Measurements from ENCODE around the gene FIBP. TPM values are rescaled to one million over a fixed set of nuclear protein-coding genes. Genes with fewer than 3 reads are reported as not detected.

Gene FIBP
- total and polyA plus RNA-seq, 10 of the 15 experiments (the other 5 are each of a cell fraction or from before 2014, with no cell fraction given): 65.1 to 182 (median 94.6) TPM

- TF ChIP-seq PKNOX1 (IDR thresholded peaks at IDR 0.05): no peak
- no peak for TF ChIP-seq EGR1 (IDR thresholded peaks at IDR 0.05; ENCODE audit: borderline replicate concordance in 1 of 2, low read depth in 2 of 2, low read length in 2 of 2)
- no peak for TF ChIP-seq HSF1 (IDR thresholded peaks at IDR 0.05; ENCODE audit: low read depth, low read length)
- TF ChIP-seq PBX3 (IDR thresholded peaks at IDR 0.05; ENCODE audit: insufficient replicate concordance, low read depth, low read length): no peak
- no peak for TF ChIP-seq TARDBP (IDR thresholded peaks at IDR 0.05; ENCODE audit: borderline replicate concordance)
- TF ChIP-seq CTCF (IDR thresholded peaks at IDR 0.05 in 2 of 3, conservative IDR thresholded peaks at IDR 0.05 in 1 of 3; ENCODE audit: control insufficient read depth in 2 of 3, extremely low read depth in 1 of 3, insufficient read depth in 1 of 3, low read depth in 3 of 3, low read length in 3 of 3): no peak
- no peak for TF ChIP-seq SRF (IDR thresholded peaks at IDR 0.05; ENCODE audit: low read depth in 2 of 2, low read length in 2 of 2)
- no peak for TF ChIP-seq HDGF (IDR thresholded peaks at IDR 0.05)
Measured at GRCh38 chr11:65915821-65916251, 27.6 kb upstream of the FIBP start (continued).

Data from GM12878 (cell line).